Esophagus squamous epithelium (tissue), 5 donors: ENCODE data around the gene UNC13C. TPM values are rescaled to one million over a fixed set of nuclear protein-coding genes. Genes with fewer than 3 reads are reported as not detected.

Source experiments
- DNase-seq: peaks from one replicate; lab custom pipeline; 2025; lab: John Stamatoyannopoulos, UW
- H3K27ac ChIP-seq, 4 donors: fragments of 200-600 bp; sonication (generic); one replicate each; pipeline ENCODE4 v1.5.1; 2016 to 2019; ENCODE audit warnings: mild to moderate bottlenecking in 1 of 4
- H3K27me3 ChIP-seq, 4 donors: fragments of 200-600 bp; sonication (generic); 1 replicate in 3 of 4; 2 replicates in 1 of 4; pipeline versions ENCODE4 v1.5.1 to v1.6.0; 2017 to 2021; ENCODE audit warnings: antibody characterized with exemption in 1 of 4
- H3K36me3 ChIP-seq, 3 donors: fragments of 200-600 bp; sonication (generic); one replicate each; pipeline ENCODE4 v1.5.1; 2016 to 2019
- H3K4me1 ChIP-seq, 3 donors: fragments of 200-600 bp; sonication (generic); one replicate each; pipeline ENCODE4 v1.5.1; 2017 to 2019
- H3K4me3 ChIP-seq, 4 donors: fragments of 200-600 bp; sonication (generic); 1 replicate in 3 of 4; 2 replicates in 1 of 4; pipeline ENCODE4 v1.5.1; 2016 to 2019; ENCODE audit warnings: mild to moderate bottlenecking in 2 of 4, moderate library complexity in 1 of 4
- H3K9me3 ChIP-seq, 3 donors: fragments of 200-600 bp; sonication (generic); one replicate each; pipeline ENCODE4 v1.5.1; 2016 to 2019
- POLR2A ChIP-seq, 4 donors: fragments of 450-650 bp; IDR thresholded peaks; one replicate each; pipeline ENCODE4 v1.6.1; 2017; ENCODE audit warnings: antibody characterized with exemption in 4 of 4, mild to moderate bottlenecking in 4 of 4, moderate library complexity in 3 of 4
- WGBS, 2 donors: methylation state at CpG; one replicate each; pipeline ENCODE4 v1.1.5; 2018; 5-methylcytosine and 5-hydroxymethylcytosine counted together
- intact Hi-C: fragments of 100-400 bp; cut with DNase I; formaldehyde crosslinking; loops from one replicate; pipeline ENCODE4 v1.15.0; 2022
- total RNA-seq, 4 donors: library from RNA; depleted of rRNA; stranded (reverse); fragments of >200 nt; gene quantifications; one replicate each; pipeline ENCODE4 v1.1.0, GENCODE V29; 2016
- TF ChIP-seq, protein P1 (sequence below), 6 experiments: fragments of 450-650 bp in 4 of 6; fragments of 200-600 bp in 2 of 6; sonication (generic) in 2 of 6; IDR thresholded peaks; one replicate each; pipeline ENCODE4 v1.5.1; 2016 to 2019; ENCODE audit warnings: antibody characterized with exemption in 6 of 6, mild to moderate bottlenecking in 4 of 6, moderate library complexity in 4 of 6
- donor health status: DM: yes; HTN: yes; CAD: no.

Gene UNC13C
- total RNA-seq, 4 donors from 2014 or later: 0.18 to 0.19 TPM; not detected in 2

DNA sequence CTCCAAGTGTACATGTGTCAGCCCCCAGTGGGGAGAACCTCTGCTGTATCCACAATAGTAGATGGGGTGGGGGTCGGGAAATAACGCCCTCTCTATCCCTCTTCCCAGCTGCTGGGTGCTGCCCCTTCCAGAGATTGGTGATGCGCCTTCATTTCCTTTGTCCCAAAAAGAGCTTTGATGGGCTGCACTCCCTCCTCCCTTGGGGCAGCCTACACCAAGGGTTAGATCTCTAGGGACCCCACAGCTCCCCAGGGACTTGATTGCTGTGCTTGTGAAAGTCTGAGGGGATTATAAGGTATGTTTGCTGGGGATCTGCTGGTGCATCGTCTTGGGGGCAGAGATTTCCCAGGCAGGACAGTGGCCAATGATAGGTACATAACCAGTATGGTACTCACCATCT lies 105.3 kb downstream of the UNC13C start:
- WGBS, 2 donors: 76 to 95% methylated on average over 2 to 3 of the region's 4 CpGs
- Histone ChIP-seq H3K36me3 (no peaks in the 10 kb centered on the region), H3K27me3 (no peaks in the 10 kb centered on the region), H3K9me3 (no peaks in the 10 kb centered on the region), H3K4me3 (no peak overlapping the region), H3K4me1 (no peaks in the 10 kb centered on the region), H3K27ac (no peak overlapping the region)
- no peak for DNase-seq
- TF ChIP-seq POLR2A (IDR thresholded peaks at IDR 0.05): no peak
- TF ChIP-seq, protein P1, sequence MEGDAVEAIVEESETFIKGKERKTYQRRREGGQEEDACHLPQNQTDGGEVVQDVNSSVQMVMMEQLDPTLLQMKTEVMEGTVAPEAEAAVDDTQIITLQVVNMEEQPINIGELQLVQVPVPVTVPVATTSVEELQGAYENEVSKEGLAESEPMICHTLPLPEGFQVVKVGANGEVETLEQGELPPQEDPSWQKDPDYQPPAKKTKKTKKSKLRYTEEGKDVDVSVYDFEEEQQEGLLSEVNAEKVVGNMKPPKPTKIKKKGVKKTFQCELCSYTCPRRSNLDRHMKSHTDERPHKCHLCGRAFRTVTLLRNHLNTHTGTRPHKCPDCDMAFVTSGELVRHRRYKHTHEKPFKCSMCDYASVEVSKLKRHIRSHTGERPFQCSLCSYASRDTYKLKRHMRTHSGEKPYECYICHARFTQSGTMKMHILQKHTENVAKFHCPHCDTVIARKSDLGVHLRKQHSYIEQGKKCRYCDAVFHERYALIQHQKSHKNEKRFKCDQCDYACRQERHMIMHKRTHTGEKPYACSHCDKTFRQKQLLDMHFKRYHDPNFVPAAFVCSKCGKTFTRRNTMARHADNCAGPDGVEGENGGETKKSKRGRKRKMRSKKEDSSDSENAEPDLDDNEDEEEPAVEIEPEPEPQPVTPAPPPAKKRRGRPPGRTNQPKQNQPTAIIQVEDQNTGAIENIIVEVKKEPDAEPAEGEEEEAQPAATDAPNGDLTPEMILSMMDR (IDR thresholded peaks at IDR 0.05): no peak
- intact Hi-C loops: no loop called here

DNA sequence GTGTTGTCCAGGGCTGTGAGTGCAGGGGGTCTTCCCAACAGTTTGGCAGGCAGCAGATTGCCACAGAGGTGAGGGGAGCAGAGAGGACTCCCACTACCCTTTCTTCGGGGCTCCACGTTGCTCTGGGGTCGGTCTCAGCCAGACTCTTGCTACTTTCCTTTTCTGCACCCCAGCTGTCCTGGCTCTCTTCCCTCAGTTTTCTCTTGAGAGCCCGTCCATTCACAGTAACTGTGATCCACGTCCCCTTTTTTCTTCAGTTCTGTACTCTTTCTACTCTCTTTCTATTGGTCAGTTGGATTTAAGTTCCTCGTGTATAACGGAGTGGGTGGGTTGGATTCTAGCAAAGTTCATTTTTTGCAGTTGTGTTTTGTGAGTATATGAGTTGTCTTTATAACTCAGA lies 105.8 kb downstream of the UNC13C start:
- no peak for TF ChIP-seq POLR2A (IDR thresholded peaks at IDR 0.05)
- TF ChIP-seq, protein P1 (IDR thresholded peaks at IDR 0.05): no peak
- H3K36me3 ChIP-seq: no peaks in the 10 kb centered on the region
- no peak overlapping the region for H3K4me3 ChIP-seq
- H3K27me3 ChIP-seq: no peaks in the 10 kb centered on the region
- no peaks in the 10 kb centered on the region for H3K9me3 ChIP-seq
- no peaks in the 10 kb centered on the region for H3K4me1 ChIP-seq
- WGBS, 2 donors: 59 to 80% methylated on average over 7 of the region's 7 CpGs
- intact Hi-C loops: no loop called here
- no peak overlapping the region for H3K27ac ChIP-seq
- no peak for DNase-seq

DNA sequence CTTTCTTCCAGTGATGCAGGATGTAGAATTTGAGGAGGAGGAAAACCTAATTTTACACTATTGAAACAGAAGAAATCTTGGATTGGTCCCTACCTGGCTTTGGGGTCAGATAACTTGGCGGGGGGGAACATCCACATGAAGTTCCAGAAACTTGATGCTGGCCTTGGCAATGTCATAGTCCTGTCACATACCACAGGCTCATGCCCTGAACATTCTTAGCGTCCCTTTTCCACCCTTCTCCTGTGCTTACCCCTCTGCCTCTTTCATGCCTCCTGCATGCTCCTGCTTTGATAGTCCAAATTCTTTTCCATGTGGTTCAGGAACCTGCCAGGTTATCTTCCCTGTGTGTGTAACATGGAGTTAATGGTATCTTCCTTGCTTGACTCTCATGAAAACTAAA lies 110.6 kb downstream of the UNC13C start:
- intact Hi-C loops: no loop called here
- no peak for TF ChIP-seq POLR2A (IDR thresholded peaks at IDR 0.05)
- TF ChIP-seq, protein P1 (IDR thresholded peaks at IDR 0.05): no peak
- 58 to 88% methylated on average over 2 of the region's 2 CpGs for WGBS, 2 donors

DNA sequence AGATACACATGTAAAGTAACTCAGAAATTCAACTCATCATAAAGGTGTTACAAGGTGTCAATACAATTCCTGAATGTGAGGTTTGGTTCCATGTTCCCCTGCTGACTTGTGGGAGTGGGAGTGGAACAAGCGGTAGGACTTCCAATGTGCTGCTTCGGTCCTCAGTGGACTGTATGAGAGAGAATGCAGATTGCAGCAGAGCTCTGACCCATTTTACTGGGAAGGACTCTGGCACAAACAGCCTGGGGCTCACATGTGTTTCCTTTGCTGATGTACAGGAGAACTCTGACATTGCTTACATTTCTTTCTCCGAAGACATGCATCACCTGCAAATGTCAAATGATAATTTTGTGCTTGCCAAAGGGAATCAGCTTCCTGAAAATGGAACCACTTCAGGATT lies 111.5 kb downstream of the UNC13C start:
- TF ChIP-seq POLR2A (IDR thresholded peaks at IDR 0.05): no peak
- TF ChIP-seq, protein P1 (IDR thresholded peaks at IDR 0.05): no peak
- WGBS, 2 donors: 87 to 100% methylated on average over 1 to 3 of the region's 3 CpGs
- intact Hi-C loops: no loop called here

More for the DNA sequence above, 110.6 kb downstream of the UNC13C start:
- H3K4me3 ChIP-seq: no peak overlapping the region
- no peaks in the 10 kb centered on the region for H3K36me3 ChIP-seq
- no peak for DNase-seq
- no peaks in the 10 kb centered on the region for H3K27me3 ChIP-seq
- H3K4me1 ChIP-seq: no peaks in the 10 kb centered on the region
- H3K27ac ChIP-seq: no peak overlapping the region
- H3K9me3 ChIP-seq: no peaks in the 10 kb centered on the region

DNA sequence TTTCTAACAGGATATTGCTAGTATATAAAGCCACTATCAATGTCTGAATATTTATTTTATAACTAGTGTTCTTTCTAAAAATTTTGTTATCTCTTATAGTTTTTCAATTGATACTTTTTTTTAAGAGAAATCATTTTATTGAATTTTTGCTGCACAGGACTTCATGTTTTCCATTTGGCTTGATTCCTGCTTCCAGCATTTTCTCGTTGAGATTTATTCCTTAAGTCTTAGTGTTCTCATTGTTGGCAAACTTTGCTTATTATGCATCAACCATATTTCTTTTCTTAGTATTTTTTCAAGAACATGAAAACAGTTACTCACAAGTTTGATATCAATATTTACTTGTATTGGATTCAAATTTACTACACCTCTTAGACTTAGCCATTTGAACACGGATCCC lies 113.4 kb downstream of the UNC13C start:
- Histone ChIP-seq H3K4me3 (no peak overlapping the region), H3K9me3 (no peaks in the 10 kb centered on the region), H3K27me3 (no peaks in the 10 kb centered on the region), H3K4me1 (no peaks in the 10 kb centered on the region), H3K36me3 (no peaks in the 10 kb centered on the region), H3K27ac (no peak overlapping the region)
- intact Hi-C loops: no loop called here
- 54 to 55% methylated on average over 2 of the region's 2 CpGs for WGBS, 2 donors
- DNase-seq: no peak
- TF ChIP-seq, protein P1 (IDR thresholded peaks at IDR 0.05): no peak
- TF ChIP-seq POLR2A (IDR thresholded peaks at IDR 0.05): no peak

More for the DNA sequence above, 111.5 kb downstream of the UNC13C start:
- no peak for DNase-seq
- Histone ChIP-seq H3K4me3 (no peak overlapping the region), H3K9me3 (no peaks in the 10 kb centered on the region), H3K4me1 (no peaks in the 10 kb centered on the region), H3K27ac (no peak overlapping the region), H3K27me3 (no peaks in the 10 kb centered on the region), H3K36me3 (no peaks in the 10 kb centered on the region)
